ENCODE data around the gene GALNT10. TPM values are rescaled to one million over a fixed set of nuclear protein-coding genes. Genes with fewer than 3 reads are reported as not detected.

Gene GALNT10
- total and polyA plus RNA-seq, 2 donors (not counting 1 experiment from before 2014, with no cell fraction given): 18.3 to 35.8 TPM

GRCh38 chr5:154312576-154312975 lies 122.0 kb downstream of the GALNT10 start:
- no peaks in the 10 kb centered on the region for H3K9me3 ChIP-seq (ENCODE audit: control insufficient read depth, insufficient read depth, low read depth, low read length)
- H3K4me3 ChIP-seq (replicated peaks in 1 of 4; ENCODE audit: control extremely low read depth in 1 of 4, insufficient read depth in 1 of 4, low read depth in 3 of 4, low read length in 4 of 4): no peak overlapping the region
- no peaks in the 10 kb centered on the region for H3K36me3 ChIP-seq (ENCODE audit: control insufficient read depth, insufficient read depth, low read length)
- TF ChIP-seq EZH2 (IDR thresholded peaks at IDR 0.05; ENCODE audit: low read length, missing control alignments) (no peak), CTCF (conservative IDR thresholded peaks at IDR 0.05 in 1 of 2, IDR thresholded peaks at IDR 0.05 in 1 of 2; ENCODE audit: low read depth in 1 of 2, low read length in 2 of 2) (no peak)
- DNase-seq (ENCODE audit: low read depth in 2 of 2): peak; percentile 24 to 60
- no peak overlapping the region for H2AFZ ChIP-seq (ENCODE audit: low read length)
- no peaks in the 10 kb centered on the region for H3K79me2 ChIP-seq (ENCODE audit: control insufficient read depth, insufficient read depth, low read length)
- H3K9ac ChIP-seq (ENCODE audit: insufficient read depth, low read length): no peak overlapping the region
- no peak overlapping the region for H3K4me2 ChIP-seq (ENCODE audit: extremely low read depth, insufficient read depth, low read length)
- no peak overlapping the region for H3K27ac ChIP-seq (ENCODE audit: insufficient read depth, low read length)
- peaks cover 6% of the 10 kb centered on the region for H3K4me1 ChIP-seq (ENCODE audit: control insufficient read depth, extremely low read depth, insufficient read depth, low read length)
- no peaks in the 10 kb centered on the region for H4K20me1 ChIP-seq (ENCODE audit: control insufficient read depth, extremely low read depth, insufficient read depth, low read length)
- no peaks in the 10 kb centered on the region for H3K27me3 ChIP-seq (ENCODE audit: control insufficient read depth, insufficient read depth, low read length)

- Histone ChIP-seq H3K27me3 (ENCODE audit: control insufficient read depth, insufficient read depth, low read length) (no peaks in the 10 kb centered on the region), H3K9me3 (ENCODE audit: control insufficient read depth, insufficient read depth, low read depth, low read length) (no peaks in the 10 kb centered on the region), H2AFZ (ENCODE audit: low read length) (no peak overlapping the region), H4K20me1 (ENCODE audit: control insufficient read depth, extremely low read depth, insufficient read depth, low read length) (no peaks in the 10 kb centered on the region), H3K27ac (ENCODE audit: insufficient read depth, low read length) (no peak overlapping the region), H3K4me2 (ENCODE audit: extremely low read depth, insufficient read depth, low read length) (no peak overlapping the region), H3K36me3 (ENCODE audit: control insufficient read depth, insufficient read depth, low read length) (no peaks in the 10 kb centered on the region), H3K79me2 (ENCODE audit: control insufficient read depth, insufficient read depth, low read length) (no peaks in the 10 kb centered on the region), H3K4me1 (ENCODE audit: control insufficient read depth, extremely low read depth, insufficient read depth, low read length) (peaks cover under 1% of the 10 kb centered on the region), H3K9ac (ENCODE audit: insufficient read depth, low read length) (no peak overlapping the region), H3K4me3 (replicated peaks in 1 of 4; ENCODE audit: control extremely low read depth in 1 of 4, insufficient read depth in 1 of 4, low read depth in 3 of 4, low read length in 4 of 4) (no peak overlapping the region)
- TF ChIP-seq CTCF (conservative IDR thresholded peaks at IDR 0.05 in 1 of 2, IDR thresholded peaks at IDR 0.05 in 1 of 2; ENCODE audit: low read depth in 1 of 2, low read length in 2 of 2) (no peak), EZH2 (IDR thresholded peaks at IDR 0.05; ENCODE audit: low read length, missing control alignments) (no peak)
- no peak for DNase-seq (ENCODE audit: low read depth in 2 of 2)
Observed at GRCh38 chr5:154313360-154314017, 123.0 kb downstream of the GALNT10 start.

- Histone ChIP-seq H3K9ac (ENCODE audit: insufficient read depth, low read length) (no peak overlapping the region), H4K20me1 (ENCODE audit: control insufficient read depth, extremely low read depth, insufficient read depth, low read length) (no peaks in the 10 kb centered on the region), H3K27me3 (ENCODE audit: control insufficient read depth, insufficient read depth, low read length) (no peaks in the 10 kb centered on the region), H3K9me3 (ENCODE audit: control insufficient read depth, insufficient read depth, low read depth, low read length) (no peaks in the 10 kb centered on the region), H3K4me2 (ENCODE audit: extremely low read depth, insufficient read depth, low read length) (no peak overlapping the region), H3K79me2 (ENCODE audit: control insufficient read depth, insufficient read depth, low read length) (no peaks in the 10 kb centered on the region), H3K4me1 (ENCODE audit: control insufficient read depth, extremely low read depth, insufficient read depth, low read length) (no peaks in the 10 kb centered on the region), H3K36me3 (ENCODE audit: control insufficient read depth, insufficient read depth, low read length) (no peaks in the 10 kb centered on the region), H3K27ac (ENCODE audit: insufficient read depth, low read length) (no peak overlapping the region), H2AFZ (ENCODE audit: low read length) (no peak overlapping the region), H3K4me3 (replicated peaks in 1 of 4; ENCODE audit: control extremely low read depth in 1 of 4, insufficient read depth in 1 of 4, low read depth in 3 of 4, low read length in 4 of 4) (no peak overlapping the region)
- DNase-seq (ENCODE audit: low read depth in 2 of 2): no peak
- no peak for TF ChIP-seq CTCF (conservative IDR thresholded peaks at IDR 0.05 in 1 of 2, IDR thresholded peaks at IDR 0.05 in 1 of 2; ENCODE audit: low read depth in 1 of 2, low read length in 2 of 2)
- no peak for TF ChIP-seq EZH2 (IDR thresholded peaks at IDR 0.05; ENCODE audit: low read length, missing control alignments)
Observed at GRCh38 chr5:154315196-154315595, 124.7 kb downstream of the GALNT10 start.

Data from fibroblast of lung (primary cell).